GM23338 (cell line): ENCODE data around the gene TRDN. TPM values are rescaled to one million over a fixed set of nuclear protein-coding genes. Genes with fewer than 3 reads are reported as not detected.

ENCODE experiments used
- ATAC-seq: fragments of 200-7000 bp; cut with Tn5 transposase; 3 replicates; pipeline ENCODE4 v1.9.1; 2020
- DNase-seq: peaks from one replicate; pipeline ENCODE4 v3.0.0-alpha.2; 2015; ENCODE audit warnings: low spot score
- H2AFZ ChIP-seq: fragments of 200-600 bp; sonication (generic); 2 replicates; pipeline ENCODE4 v1.8.0; 2016; ENCODE audit warnings: antibody characterized with exemption, mild to moderate bottlenecking, moderate library complexity
- H3F3A ChIP-seq: fragments of 200-600 bp; sonication (generic); replicated peaks from 2 replicates; pipeline ENCODE4 v1.8.0; 2017; ENCODE audit warnings: antibody characterized with exemption, mixed run types, low read depth
- H3K27ac ChIP-seq: fragments of 200-600 bp; sonication (generic); 2 replicates; pipeline ENCODE4 v1.6.1; 2016; ENCODE audit warnings: low read depth
- H3K27me3 ChIP-seq: fragments of 200-600 bp; sonication (generic); 2 replicates; pipeline ENCODE4 v1.8.0; 2016; ENCODE audit warnings: mild to moderate bottlenecking, mixed run types, moderate library complexity; ENCODE audit not compliant: insufficient read depth
- H3K36me3 ChIP-seq: fragments of 200-600 bp; sonication (generic); 2 replicates; pipeline ENCODE4 v1.8.0; 2016; ENCODE audit warnings: mild to moderate bottlenecking; ENCODE audit not compliant: insufficient read depth
- H3K4me1 ChIP-seq: fragments of 200-600 bp; sonication (generic); 2 replicates; pipeline ENCODE4 v1.8.0; 2016; ENCODE audit warnings: mild to moderate bottlenecking, moderate library complexity; ENCODE audit not compliant: insufficient read depth
- H3K4me2 ChIP-seq: fragments of 200-600 bp; sonication (generic); 2 replicates; pipeline ENCODE4 v1.7.1; 2017; ENCODE audit warnings: mixed run types
- H3K4me3 ChIP-seq: fragments of 200-600 bp; sonication (generic); 2 replicates; pipeline ENCODE4 v1.6.1; 2016; ENCODE audit warnings: mixed run types
- H3K79me2 ChIP-seq: fragments of 200-600 bp; sonication (generic); replicated peaks from 2 replicates; pipeline ENCODE4 v1.8.0; 2017; ENCODE audit warnings: mild to moderate bottlenecking; ENCODE audit not compliant: insufficient read depth
- H3K9me2 ChIP-seq: fragments of 200-600 bp; sonication (generic); 2 replicates; pipeline ENCODE4 v1.8.0; 2017; ENCODE audit not compliant: insufficient read depth
- H4K20me1 ChIP-seq: fragments of 200-600 bp; sonication (generic); replicated peaks from 2 replicates; pipeline ENCODE4 v1.8.0; 2017; ENCODE audit warnings: mild to moderate bottlenecking; ENCODE audit not compliant: insufficient read depth
- H3K27ac Mint-ChIP-seq: 2 replicates; pipeline ENCODE4 v1.8.0; 2020; ENCODE audit warnings: inconsistent platforms, mild to moderate bottlenecking, moderate library complexity, mixed read lengths
- H3K27me3 Mint-ChIP-seq: 3 replicates; pipeline ENCODE4 v1.8.0; 2022; ENCODE audit warnings: low read depth, mild to moderate bottlenecking, moderate library complexity, mixed read lengths, inconsistent platforms; ENCODE audit not compliant: insufficient read depth, poor library complexity
- H3K36me3 Mint-ChIP-seq: 3 replicates; pipeline ENCODE4 v1.8.0; 2021; ENCODE audit warnings: low read depth, mild to moderate bottlenecking, inconsistent platforms, moderate library complexity, mixed read lengths
- H3K4me1 Mint-ChIP-seq: 3 replicates; pipeline ENCODE4 v1.8.0; 2020; ENCODE audit warnings: mild to moderate bottlenecking, inconsistent platforms, mixed read lengths
- H3K4me3 Mint-ChIP-seq: 3 replicates; pipeline ENCODE4 v1.8.0; 2021; ENCODE audit warnings: moderate library complexity, mild to moderate bottlenecking, inconsistent platforms, mixed read lengths
- H3K9me3 Mint-ChIP-seq: 3 replicates; pipeline ENCODE4 v1.8.0; 2020; ENCODE audit warnings: moderate library complexity, mild to moderate bottlenecking, inconsistent platforms, mixed read lengths
- ETS1 ChIP-seq: IDR thresholded peaks from 2 replicates; pipeline ENCODE4 v1.6.1; 2016; ENCODE audit warnings: antibody characterized with exemption
- POLR2AphosphoS5 ChIP-seq: IDR thresholded peaks from 2 replicates; pipeline ENCODE4 v1.6.1; 2016; ENCODE audit warnings: antibody characterized with exemption, low read depth
- REST ChIP-seq: IDR thresholded peaks from one replicate; pipeline ENCODE4 v1.6.1; 2018; ENCODE audit warnings: antibody characterized with exemption; ENCODE audit not compliant: unreplicated experiment
- STAT1 ChIP-seq: IDR thresholded peaks from one replicate; pipeline ENCODE4 v1.6.1; 2016; ENCODE audit warnings: antibody characterized with exemption; ENCODE audit not compliant: unreplicated experiment
- ZNF331 ChIP-seq: fragments of 250-450 bp; sonication (Bioruptor Pico); IDR thresholded peaks from 2 replicates; pipeline ENCODE4 v1.5.0; 2020; ENCODE audit warnings: low read depth, mild to moderate bottlenecking, moderate library complexity
- ZNF462 ChIP-seq: fragments of 250-450 bp; sonication (Bioruptor Pico); IDR thresholded peaks from 2 replicates; pipeline ENCODE4 v1.5.0; 2020; ENCODE audit warnings: mild to moderate bottlenecking, moderate library complexity
- polyA plus RNA-seq: library from polyadenylated mRNA; unstranded; fragments of >200 nt; fragmentation: Nextera tagmentation; extraction: Ambion mirVana; gene quantifications from 2 replicates; pipeline ENCODE4 v1.2.1, GENCODE V29; 2016
- total RNA-seq: library from RNA; depleted of rRNA; stranded (reverse); fragments of >200 nt; shearing (Covaris generic); gene quantifications from 2 replicates; pipeline ENCODE4 v1.2.3, GENCODE V29; 2014

The TRDN gene
- total and polyA plus RNA-seq, 2 experiments from 2014 or later, result 35.5 to 137 TPM

GRCh38 chr6:123659960-123660748 lies 23.4 kb upstream of the TRDN start:
- Histone ChIP-seq H3K36me3 (no peaks in the 10 kb centered on the region), H3K4me3 (no peak overlapping the region), H3F3A (no peaks in the 10 kb centered on the region), H3K27ac (no peak overlapping the region), H2AFZ (no peak overlapping the region), H3K4me2 (no peak overlapping the region), H3K79me2 (no peaks in the 10 kb centered on the region), H3K27me3 (no peaks in the 10 kb centered on the region), H3K4me1 (peaks cover 10% of the 10 kb centered on the region), H3K9me2 (no peaks in the 10 kb centered on the region), H4K20me1 (no peaks in the 10 kb centered on the region)
- ATAC-seq, result no peak
- Mint-ChIP-seq H3K27me3 (no peaks in the 10 kb centered on the region), H3K4me3 (no peak overlapping the region), H3K4me1 (peaks cover 10% of the 10 kb centered on the region), H3K27ac (no peak overlapping the region), H3K9me3 (no peaks in the 10 kb centered on the region; the same call in 2 of the 3 replicates), H3K36me3 (no peaks in the 10 kb centered on the region)
- TF ChIP-seq ZNF462 (CRISPR knock-in tag) (no peak), REST (no peak), STAT1 (no peak), ETS1 (no peak), ZNF331 (CRISPR knock-in tag) (no peak), POLR2AphosphoS5 (no peak)
- no peak for DNase-seq
